ENCODE results near the gene ARMC12. TPM values are rescaled to one million over a fixed set of nuclear protein-coding genes. Genes with fewer than 3 reads are reported as not detected.
A peak's percentile ranks its signal among the peaks of the same experiment; 100 is the strongest.

The ARMC12 gene
- total RNA-seq, 1 donor from 2014 or later = 1.9 TPM

GRCh38 chr6:35786272-35786671, 49.4 kb downstream of the ARMC12 start:
- H3K4me1 ChIP-seq = no peaks in the 10 kb centered on the region
- Mint-ChIP-seq H3K36me3 (no peaks in the 10 kb centered on the region), H3K27me3 (ENCODE audit: insufficient read depth, low read depth) (peaks cover 9% of the 10 kb centered on the region), H3K4me3 (no peak overlapping the region), H3K9me3 (no peaks in the 10 kb centered on the region), H3K4me1 (no peaks in the 10 kb centered on the region), H3K27ac (no peak overlapping the region)
- no peak for DNase-seq (ENCODE audit: low spot score)
- no peaks in the 10 kb centered on the region for H4K20me1 ChIP-seq (ENCODE audit: low read depth)
- no peaks in the 10 kb centered on the region for H3K9me3 ChIP-seq (ENCODE audit: low read depth)
- H3K27me3 ChIP-seq = no peaks in the 10 kb centered on the region
- H3F3A ChIP-seq (ENCODE audit: low read depth) = no peaks in the 10 kb centered on the region
- no peaks in the 10 kb centered on the region for H3K79me2 ChIP-seq (ENCODE audit: low read depth)
- H3K4me3 ChIP-seq = no peak overlapping the region
- no peak overlapping the region for H3K9ac ChIP-seq
- no peak overlapping the region for H2AFZ ChIP-seq (replicated peaks)
- H3K4me2 ChIP-seq = no peak overlapping the region
- no peak overlapping the region for H3K27ac ChIP-seq
- no peak for TF ChIP-seq CTCF (IDR thresholded peaks at IDR 0.05)
- no peak for TF ChIP-seq EZH2phosphoT487 (IDR thresholded peaks at IDR 0.05)
- TF ChIP-seq EZH2 (IDR thresholded peaks at IDR 0.05) = no peak
- H3K36me3 ChIP-seq = no peaks in the 10 kb centered on the region

DNA sequence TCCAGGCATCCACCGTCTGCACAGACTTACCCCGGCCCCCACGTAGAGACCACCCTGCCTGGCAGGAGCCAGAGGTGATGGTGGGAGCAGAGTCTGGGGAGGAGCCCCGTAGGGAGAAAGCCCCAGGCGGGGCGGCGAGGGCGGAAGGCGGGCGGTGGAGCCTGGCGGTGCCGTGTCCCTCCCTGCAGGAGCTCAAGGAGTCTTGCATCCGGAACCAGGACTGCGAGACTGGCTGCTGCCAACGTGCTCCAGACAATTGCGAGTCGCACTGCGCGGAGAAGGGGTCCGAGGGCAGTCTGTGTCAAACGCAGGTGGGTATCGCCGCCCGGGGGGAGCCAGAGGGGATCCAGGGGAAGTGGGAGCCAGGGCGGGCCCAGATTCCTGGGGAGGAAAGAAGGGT, 50.0 kb downstream of the ARMC12 start:
- Histone ChIP-seq H3F3A (ENCODE audit: low read depth) (no peaks in the 10 kb centered on the region), H3K4me1 (no peaks in the 10 kb centered on the region), H3K36me3 (no peaks in the 10 kb centered on the region), H3K4me3 (no peak overlapping the region), H4K20me1 (ENCODE audit: low read depth) (no peaks in the 10 kb centered on the region), H3K27me3 (no peaks in the 10 kb centered on the region), H2AFZ (replicated peaks) (no peak overlapping the region), H3K27ac (no peak overlapping the region), H3K9me3 (ENCODE audit: low read depth) (no peaks in the 10 kb centered on the region), H3K9ac (no peak overlapping the region), H3K4me2 (no peak overlapping the region), H3K79me2 (ENCODE audit: low read depth) (no peaks in the 10 kb centered on the region)
- no peak for DNase-seq (ENCODE audit: low spot score)
- TF ChIP-seq CTCF (IDR thresholded peaks at IDR 0.05) = no peak
- no peak for TF ChIP-seq EZH2 (IDR thresholded peaks at IDR 0.05)
- TF ChIP-seq EZH2phosphoT487 (IDR thresholded peaks at IDR 0.05) = no peak
- Mint-ChIP-seq H3K27me3 (ENCODE audit: insufficient read depth, low read depth) (peaks cover 9% of the 10 kb centered on the region), H3K9me3 (no peaks in the 10 kb centered on the region), H3K27ac (no peak overlapping the region), H3K36me3 (no peaks in the 10 kb centered on the region), H3K4me1 (no peaks in the 10 kb centered on the region), H3K4me3 (no peak overlapping the region)

- peak overlapping the region; percentile 37 for H3K4me3 Mint-ChIP-seq
- no peaks in the 10 kb centered on the region for H3K9me3 Mint-ChIP-seq
Observed at GRCh38 chr6:35787266-35788218, 50.7 kb downstream of the ARMC12 start.

More at GRCh38 chr6:35787266-35788218, 50.7 kb downstream of the ARMC12 start:
- Mint-ChIP-seq H3K27me3 (ENCODE audit: insufficient read depth, low read depth) (peaks cover 9% of the 10 kb centered on the region), H3K27ac (no peak overlapping the region), H3K36me3 (no peaks in the 10 kb centered on the region), H3K4me1 (no peaks in the 10 kb centered on the region)
- H3K9me3 ChIP-seq (ENCODE audit: low read depth) = no peaks in the 10 kb centered on the region
- no peaks in the 10 kb centered on the region for H3K27me3 ChIP-seq
- no peaks in the 10 kb centered on the region for H3F3A ChIP-seq (ENCODE audit: low read depth)
- no peak overlapping the region for H3K27ac ChIP-seq
- no peaks in the 10 kb centered on the region for H3K4me1 ChIP-seq
- no peak overlapping the region for H2AFZ ChIP-seq (replicated peaks)
- no peak overlapping the region for H3K4me2 ChIP-seq
- H3K4me3 ChIP-seq = no peak overlapping the region
- no peak for TF ChIP-seq EZH2 (IDR thresholded peaks at IDR 0.05)
- no peak for TF ChIP-seq CTCF (IDR thresholded peaks at IDR 0.05)
- no peak for TF ChIP-seq EZH2phosphoT487 (IDR thresholded peaks at IDR 0.05)
- no peaks in the 10 kb centered on the region for H4K20me1 ChIP-seq (ENCODE audit: low read depth)
- no peak for DNase-seq (ENCODE audit: low spot score)
- no peaks in the 10 kb centered on the region for H3K36me3 ChIP-seq
- H3K9ac ChIP-seq = no peak overlapping the region
- H3K79me2 ChIP-seq (ENCODE audit: low read depth) = no peaks in the 10 kb centered on the region

All from neural progenitor cell (in vitro differentiated cells).